ENCODE data around the gene MUC13. TPM values are rescaled to one million over a fixed set of nuclear protein-coding genes. Genes with fewer than 3 reads are reported as not detected.
"Not testable (repeated sequence)": the region's sequence is repeated elsewhere in the genome, so short reads cannot be mapped to it uniquely, and the experiment has no call there.

Gene MUC13
- not detected for polyA plus RNA-seq (ENCODE audit: insufficient read length)

- DNase-seq: no peak
Measured at GRCh38 chr3:124934577-124934976, at the start of gene MUC13. TSS of gene MUC13 (minus strand) at chr3:124934751. CDS start at chr3:124934712, 39 bp downstream.

GRCh38 chr3:124982855-124983254 is 48.3 kb upstream of the MUC13 start:
- no peak for DNase-seq

GRCh38 chr3:124981472-124981871 is 46.9 kb upstream of the MUC13 start:
- no peak for DNase-seq

- DNase-seq: no peak
Measured at GRCh38 chr3:124978627-124979026, 44.1 kb upstream of the MUC13 start.

GRCh38 chr3:124976383-124976782 is 41.8 kb upstream of the MUC13 start:
- no peak for DNase-seq

- no peak for DNase-seq
Measured at GRCh38 chr3:124974691-124975090, 40.1 kb upstream of the MUC13 start.

GRCh38 chr3:124973290-124973689 is 38.7 kb upstream of the MUC13 start:
- no peak for DNase-seq

- no peak for DNase-seq
Measured at GRCh38 chr3:124972457-124972856, 37.9 kb upstream of the MUC13 start.

- no peak for DNase-seq
Measured at GRCh38 chr3:124969963-124970722, 35.6 kb upstream of the MUC13 start.

- DNase-seq: no peak
Measured at GRCh38 chr3:124969190-124969589, 34.6 kb upstream of the MUC13 start.

- DNase-seq: no peak
Measured at GRCh38 chr3:124967964-124968363, 33.4 kb upstream of the MUC13 start.

- peak; percentile 11 for DNase-seq
Measured at GRCh38 chr3:124966521-124967445, 32.2 kb upstream of the MUC13 start.

GRCh38 chr3:124965413-124965812 is 30.9 kb upstream of the MUC13 start:
- no peak for DNase-seq

- no peak for DNase-seq
Measured at GRCh38 chr3:124964387-124964786, 29.8 kb upstream of the MUC13 start.

- no peak for DNase-seq
Measured at GRCh38 chr3:124963755-124964154, 29.2 kb upstream of the MUC13 start.

- DNase-seq: no peak
Measured at GRCh38 chr3:124962403-124962940, 27.9 kb upstream of the MUC13 start.

GRCh38 chr3:124960698-124961097 is 26.1 kb upstream of the MUC13 start:
- DNase-seq: no peak

GRCh38 chr3:124960105-124960504 is 25.6 kb upstream of the MUC13 start:
- DNase-seq: no peak

GRCh38 chr3:124957951-124958350 is 23.4 kb upstream of the MUC13 start:
- DNase-seq: not testable (repeated sequence)

GRCh38 chr3:124952282-124952855 is 17.8 kb upstream of the MUC13 start:
- no peak for DNase-seq

GRCh38 chr3:124951511-124952281 is 17.1 kb upstream of the MUC13 start:
- no peak for DNase-seq

GRCh38 chr3:124950026-124950425 is 15.5 kb upstream of the MUC13 start:
- DNase-seq: no peak
